Activated CD8-positive, alpha-beta memory T cell treated with anti-CD3 and anti-CD28 coated beads, Interleukin-2, amount 50 U/mL, for 4 hours (primary cell): Measurements from ENCODE around the gene WASHC2C.
"Not testable (repeated sequence)": the region's sequence is repeated elsewhere in the genome, so short reads cannot be mapped to it uniquely, and the experiment has no call there.

ENCODE experiments used
- DNase-seq: peaks from one replicate; pipeline ENCODE4 v3.0.0-alpha.2; 2020

The WASHC2C gene, protein sequence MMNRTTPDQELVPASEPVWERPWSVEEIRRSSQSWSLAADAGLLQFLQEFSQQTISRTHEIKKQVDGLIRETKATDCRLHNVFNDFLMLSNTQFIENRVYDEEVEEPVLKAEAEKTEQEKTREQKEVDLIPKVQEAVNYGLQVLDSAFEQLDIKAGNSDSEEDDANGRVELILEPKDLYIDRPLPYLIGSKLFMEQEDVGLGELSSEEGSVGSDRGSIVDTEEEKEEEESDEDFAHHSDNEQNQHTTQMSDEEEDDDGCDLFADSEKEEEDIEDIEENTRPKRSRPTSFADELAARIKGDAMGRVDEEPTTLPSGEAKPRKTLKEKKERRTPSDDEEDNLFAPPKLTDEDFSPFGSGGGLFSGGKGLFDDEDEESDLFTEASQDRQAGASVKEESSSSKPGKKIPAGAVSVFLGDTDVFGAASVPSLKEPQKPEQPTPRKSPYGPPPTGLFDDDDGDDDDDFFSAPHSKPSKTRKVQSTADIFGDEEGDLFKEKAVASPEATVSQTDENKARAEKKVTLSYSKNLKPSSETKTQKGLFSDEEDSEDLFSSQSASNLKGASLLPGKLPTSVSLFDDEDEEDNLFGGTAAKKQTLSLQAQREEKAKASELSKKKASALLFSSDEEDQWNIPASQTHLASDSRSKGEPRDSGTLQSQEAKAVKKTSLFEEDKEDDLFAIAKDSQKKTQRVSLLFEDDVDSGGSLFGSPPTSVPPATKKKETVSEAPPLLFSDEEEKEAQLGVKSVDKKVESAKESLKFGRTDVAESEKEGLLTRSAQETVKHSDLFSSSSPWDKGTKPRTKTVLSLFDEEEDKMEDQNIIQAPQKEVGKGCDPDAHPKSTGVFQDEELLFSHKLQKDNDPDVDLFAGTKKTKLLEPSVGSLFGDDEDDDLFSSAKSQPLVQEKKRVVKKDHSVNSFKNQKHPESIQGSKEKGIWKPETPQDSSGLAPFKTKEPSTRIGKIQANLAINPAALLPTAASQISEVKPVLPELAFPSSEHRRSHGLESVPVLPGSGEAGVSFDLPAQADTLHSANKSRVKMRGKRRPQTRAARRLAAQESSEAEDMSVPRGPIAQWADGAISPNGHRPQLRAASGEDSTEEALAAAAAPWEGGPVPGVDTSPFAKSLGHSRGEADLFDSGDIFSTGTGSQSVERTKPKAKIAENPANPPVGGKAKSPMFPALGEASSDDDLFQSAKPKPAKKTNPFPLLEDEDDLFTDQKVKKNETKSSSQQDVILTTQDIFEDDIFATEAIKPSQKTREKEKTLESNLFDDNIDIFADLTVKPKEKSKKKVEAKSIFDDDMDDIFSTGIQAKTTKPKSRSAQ (N-terminal part only)

DNA sequence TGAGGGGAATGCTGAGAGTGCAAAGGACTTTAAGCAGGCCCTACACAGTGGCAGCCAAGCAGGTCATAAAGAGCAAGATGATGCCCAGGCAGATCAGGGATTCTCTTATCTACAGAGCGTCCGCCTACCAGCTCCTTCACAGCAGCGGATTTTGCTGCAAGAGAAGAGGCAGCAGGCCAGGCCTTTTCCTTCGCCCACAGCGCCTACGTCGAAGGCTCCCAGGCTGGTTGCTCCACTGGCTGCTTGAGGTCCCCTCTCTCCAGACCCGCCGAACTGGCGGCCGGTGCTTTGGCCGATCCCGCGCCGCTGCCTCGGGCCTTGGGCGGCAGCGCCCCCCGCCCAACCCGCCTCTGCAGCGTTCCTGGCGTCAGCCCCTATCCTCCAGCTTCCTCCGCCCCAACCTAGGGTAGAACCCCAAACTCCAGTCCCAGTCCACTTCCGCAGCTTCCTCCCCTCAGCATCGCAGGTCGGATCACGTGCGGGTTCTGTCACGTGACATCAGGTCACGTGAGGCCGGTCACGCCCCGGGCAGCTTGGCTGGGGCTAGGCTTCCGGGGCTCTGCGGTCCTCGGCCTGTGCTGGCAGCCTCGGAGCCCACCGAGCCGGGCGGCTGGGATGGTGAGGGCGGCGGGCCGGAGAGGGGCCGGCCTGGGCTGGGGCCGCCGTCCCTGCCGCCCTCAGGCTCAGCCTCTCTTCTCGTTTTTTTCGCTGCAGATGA, at the start of gene WASHC2C:
Gene WASHC2C, plus strand, starts transcription at position 564 of the 718 bp plus-strand sequence. Its CDS starts 52 bp downstream, at position 616.
- DNase-seq = peak; percentile 96

DNA sequence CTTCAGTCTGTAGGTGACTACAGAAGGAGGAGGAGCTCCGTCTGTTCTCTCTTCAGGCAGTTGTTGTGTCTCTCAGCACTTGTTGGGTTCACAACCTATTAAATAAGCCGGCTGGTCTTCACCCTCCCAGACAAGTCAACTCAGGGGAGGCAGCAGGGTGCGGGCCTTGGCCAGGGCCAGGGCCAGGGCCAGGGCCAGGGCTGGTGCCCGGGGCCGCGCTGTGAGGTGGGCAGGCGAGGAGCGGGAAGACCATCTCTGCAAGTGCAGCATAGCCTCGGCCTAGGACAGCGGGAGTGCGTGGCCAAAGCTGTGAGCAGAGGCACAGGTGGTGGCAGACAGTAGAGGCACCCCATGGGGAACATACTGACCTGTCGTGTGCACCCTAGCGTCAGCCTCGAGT, 48.6 kb upstream of the WASHC2C start:
- not testable (repeated sequence) for DNase-seq

DNA sequence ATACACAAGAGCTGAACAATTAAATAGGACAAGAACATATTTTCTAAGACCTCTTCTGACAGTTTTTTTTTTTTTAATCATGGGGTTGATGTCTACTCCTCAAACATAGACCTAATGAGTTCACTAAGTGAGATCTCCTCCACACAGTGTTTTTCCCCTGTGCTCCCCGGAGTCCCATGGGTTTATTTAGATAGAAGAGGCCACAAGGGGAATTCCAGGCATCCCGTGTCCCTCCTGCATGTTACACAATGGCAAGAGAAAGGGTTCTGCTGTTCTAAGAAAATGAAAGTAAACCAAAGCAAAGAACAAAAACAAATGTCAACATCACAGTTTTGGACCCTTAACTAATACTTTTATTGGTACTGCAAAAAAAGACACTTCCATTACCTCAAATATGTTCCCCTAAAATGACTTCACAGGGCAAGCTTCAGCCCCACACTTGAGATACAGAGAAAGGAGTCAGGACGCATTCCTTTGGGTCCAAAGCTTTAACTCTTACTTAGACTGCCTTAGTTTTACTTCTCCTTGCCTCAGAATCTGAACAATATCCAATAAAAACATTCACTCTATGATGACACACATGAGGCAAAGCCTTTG, 16.8 kb upstream of the WASHC2C start:
- not testable (repeated sequence) for DNase-seq

DNA sequence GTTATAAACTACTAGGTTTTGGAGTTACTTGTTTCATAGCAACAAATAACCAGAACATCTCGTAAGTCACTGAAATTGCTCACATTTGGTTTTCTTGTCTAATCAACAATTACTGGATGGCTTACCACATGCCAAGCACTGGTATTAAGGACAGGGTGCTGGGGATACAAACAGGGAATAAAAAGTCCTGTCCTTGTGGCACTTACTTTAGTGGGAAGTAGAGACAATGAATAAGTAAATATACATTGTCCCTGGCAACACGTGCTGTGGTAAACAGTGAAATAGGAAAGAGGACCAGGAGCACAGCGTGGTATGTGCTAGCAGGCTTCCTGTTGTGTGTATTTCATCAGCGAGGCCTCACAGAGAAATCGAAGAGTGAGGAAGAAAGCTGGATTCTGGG, 15.8 kb upstream of the WASHC2C start:
- not testable (repeated sequence) for DNase-seq

DNA sequence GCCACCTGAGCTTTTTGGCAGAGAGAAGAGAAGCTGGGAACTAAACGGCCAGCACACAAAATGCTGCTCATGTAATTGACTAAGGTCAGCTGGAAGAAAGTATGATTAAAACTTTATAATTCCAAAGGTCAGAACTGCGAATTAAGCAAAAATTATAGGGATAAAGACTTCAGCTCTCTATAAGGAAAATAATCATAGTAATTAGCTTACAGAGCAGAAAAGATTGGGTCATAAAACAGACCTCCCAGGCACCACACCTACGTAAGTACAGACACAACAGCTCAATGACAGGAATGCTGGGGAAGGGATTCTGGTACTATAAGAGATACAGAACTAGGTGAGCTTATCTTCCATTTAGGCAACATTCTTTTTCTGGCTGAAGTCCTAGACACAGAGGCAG, 10.0 kb upstream of the WASHC2C start:
- DNase-seq = not testable (repeated sequence)

DNA sequence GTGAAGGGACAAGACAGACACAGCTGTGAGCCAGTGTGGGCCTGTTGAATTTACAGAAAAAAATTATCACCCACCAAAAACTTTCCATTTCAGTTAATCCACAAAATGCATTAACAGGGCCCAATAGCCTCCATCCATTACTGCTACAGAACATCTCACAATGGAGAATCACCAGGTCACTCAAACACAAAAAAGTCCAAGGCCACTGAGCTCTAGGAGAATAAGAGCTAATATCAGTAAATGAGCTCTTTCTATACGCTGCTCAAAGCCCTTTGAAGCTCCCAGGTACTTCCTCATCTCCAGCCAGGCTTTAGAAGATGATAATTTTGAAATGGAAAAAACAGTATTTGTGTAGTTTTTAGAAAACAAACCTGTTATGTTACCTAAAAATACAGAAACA, 9.4 kb upstream of the WASHC2C start:
- DNase-seq = not testable (repeated sequence)

DNA sequence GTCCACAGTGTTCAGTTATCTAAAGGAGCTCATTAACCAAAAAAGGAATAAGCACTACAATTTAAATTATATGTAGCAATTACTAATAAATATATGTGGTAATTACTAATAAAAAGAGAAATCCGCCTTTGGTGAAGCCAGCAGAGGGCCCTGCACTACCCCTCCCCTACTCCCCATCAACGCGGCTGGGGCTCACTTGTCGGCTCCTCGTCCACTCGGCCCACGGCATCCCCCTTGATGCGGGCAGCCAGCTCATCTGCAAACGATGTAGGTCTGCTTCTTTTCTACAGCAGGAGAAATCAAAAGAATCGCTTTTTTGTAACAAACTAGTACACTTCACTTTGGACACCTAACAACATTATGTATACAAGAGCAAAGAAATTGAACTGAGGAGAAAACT, 5.6 kb upstream of the WASHC2C start:
- not testable (repeated sequence) for DNase-seq

DNA sequence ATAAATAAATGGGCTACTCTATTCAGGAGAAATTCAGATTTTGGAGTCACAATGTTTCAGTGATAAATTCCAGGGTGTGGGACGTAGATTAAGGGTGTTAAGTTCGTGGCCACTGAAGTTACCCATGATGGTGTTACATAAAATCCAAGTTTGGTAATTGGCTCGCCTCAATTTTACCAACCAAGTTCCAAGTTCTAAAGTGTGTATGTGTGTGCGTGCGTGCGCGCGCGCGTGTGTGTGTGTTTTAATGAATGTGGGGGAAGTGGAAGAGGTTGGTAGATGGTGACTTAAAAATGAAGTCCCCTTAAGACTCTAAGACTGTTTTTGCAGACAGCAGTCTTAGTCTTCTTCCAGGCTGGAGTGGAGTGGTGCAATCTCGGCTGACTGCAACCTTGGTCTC, 3.2 kb upstream of the WASHC2C start:
- not testable (repeated sequence) for DNase-seq

DNA sequence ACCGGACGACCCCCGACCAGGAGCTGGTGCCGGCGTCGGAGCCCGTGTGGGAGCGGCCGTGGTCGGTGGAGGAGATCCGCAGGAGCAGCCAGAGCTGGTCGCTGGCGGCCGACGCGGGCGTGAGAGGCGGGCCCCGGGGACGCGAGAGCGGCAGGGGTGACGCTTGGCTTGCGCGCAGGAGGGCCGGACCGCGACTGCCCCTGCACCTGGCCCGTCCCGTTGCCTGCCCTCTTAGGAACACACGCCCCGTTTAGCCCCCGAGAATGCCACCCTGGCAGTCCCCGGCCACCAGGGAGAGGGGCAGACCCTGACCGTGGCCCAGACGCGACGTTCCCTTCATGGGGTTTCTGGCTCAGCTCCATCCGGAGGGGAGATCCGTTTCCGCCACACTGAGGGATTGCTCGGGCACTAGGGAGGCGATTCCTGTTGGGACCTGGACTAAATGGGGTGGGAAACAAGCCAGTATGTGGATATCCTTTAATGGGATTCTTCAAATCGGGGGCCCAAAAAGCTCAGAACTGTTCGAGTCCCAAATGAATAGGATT, 427 bp downstream of the WASHC2C start:
- DNase-seq = not testable (repeated sequence)

DNA sequence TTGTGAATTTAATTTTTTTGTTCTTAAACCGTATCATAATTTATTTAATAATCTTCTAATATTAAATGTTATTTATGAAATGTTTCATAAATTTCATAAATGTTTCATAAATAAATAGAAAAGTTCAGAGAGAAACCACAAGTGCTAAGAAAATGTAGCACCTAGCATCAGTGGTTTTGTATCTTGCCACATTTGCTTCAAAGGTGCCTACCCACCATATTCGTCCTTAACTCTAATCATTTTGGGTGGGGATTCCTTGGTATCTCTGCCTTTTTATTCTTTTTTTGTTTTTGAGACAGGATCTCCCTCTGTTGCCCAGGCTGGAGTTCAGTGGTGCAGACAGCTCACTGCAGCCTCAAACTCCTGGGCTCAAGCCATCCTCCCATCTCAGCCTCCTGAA, 7.4 kb downstream of the WASHC2C start:
- not testable (repeated sequence) for DNase-seq

DNA sequence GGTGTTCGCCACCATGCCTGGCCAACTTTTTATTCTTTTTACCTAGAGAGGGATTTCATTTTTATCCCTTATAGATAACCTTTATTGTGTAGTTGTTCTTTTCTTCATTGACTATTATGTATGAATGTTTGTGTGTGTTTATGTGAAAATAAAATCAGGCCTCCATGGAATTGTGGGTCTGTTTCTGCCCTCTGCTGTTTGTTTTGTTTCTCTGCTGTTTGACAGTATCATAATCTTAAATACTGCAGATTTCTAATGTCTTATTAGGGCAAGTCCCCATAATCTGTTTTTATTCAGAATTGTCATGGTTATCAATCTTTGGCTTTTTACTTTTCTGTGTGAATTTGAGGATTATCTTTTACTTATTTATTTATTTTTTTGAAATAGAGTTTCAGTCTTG, 7.8 kb downstream of the WASHC2C start:
- DNase-seq = not testable (repeated sequence)

DNA sequence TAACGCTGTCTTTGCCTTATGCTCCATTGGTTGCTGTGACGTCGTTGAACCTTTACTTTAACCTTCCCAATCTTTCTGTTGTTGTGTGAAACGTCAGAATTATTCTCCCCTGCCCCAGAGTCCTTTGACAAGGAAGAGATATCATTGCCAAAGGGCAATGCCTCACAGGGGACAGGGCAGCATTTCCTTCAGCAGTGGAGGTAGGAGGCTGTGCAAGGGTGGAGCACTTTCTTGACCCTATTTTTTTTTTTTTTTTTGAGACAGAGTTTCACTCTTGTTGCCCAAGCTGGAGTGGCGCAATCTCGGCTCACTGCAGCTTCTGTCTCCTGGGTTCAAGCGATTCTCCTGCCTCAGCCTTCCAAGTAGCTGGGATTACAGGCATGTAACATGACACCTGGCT, 14.5 kb downstream of the WASHC2C start:
- not testable (repeated sequence) for DNase-seq

DNA sequence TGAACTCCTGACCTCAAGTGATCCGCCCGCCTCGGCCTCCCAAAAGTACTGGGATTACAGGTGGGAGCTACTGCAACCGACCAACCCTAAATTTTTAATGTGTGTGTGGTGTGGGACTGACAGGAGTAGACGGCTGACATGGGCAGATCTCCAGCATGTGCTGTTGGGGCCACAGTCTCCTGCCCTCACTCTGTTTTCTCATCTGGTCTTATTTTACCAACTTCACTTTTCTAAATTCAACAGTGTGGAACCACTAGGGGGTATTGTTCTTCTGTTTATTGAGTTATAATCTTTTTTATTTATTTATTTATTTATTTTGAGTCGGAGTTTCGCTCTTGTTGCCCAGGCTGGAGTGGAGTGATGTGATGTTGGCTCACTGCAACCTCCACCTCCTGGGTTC, 14.9 kb downstream of the WASHC2C start:
- DNase-seq = not testable (repeated sequence)

DNA sequence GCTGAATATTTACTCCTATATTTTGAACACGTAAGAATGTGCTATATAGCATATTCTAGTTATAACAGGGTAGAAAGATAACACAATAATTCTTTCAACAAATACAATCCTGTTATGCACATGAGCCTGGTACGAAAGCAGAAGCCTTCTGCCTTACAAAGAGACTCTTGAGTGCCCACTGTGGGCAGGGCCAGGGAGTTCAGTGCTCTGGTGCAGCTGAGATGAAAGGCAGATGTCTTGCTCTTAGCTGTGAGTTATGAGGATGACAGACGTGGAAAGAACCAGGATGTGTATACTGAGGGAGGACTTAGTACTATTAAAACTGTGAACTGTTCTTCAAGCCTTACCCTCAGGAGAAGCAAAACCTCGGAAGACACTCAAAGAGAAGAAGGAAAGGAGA, 24.1 kb downstream of the WASHC2C start:
- not testable (repeated sequence) for DNase-seq

DNA sequence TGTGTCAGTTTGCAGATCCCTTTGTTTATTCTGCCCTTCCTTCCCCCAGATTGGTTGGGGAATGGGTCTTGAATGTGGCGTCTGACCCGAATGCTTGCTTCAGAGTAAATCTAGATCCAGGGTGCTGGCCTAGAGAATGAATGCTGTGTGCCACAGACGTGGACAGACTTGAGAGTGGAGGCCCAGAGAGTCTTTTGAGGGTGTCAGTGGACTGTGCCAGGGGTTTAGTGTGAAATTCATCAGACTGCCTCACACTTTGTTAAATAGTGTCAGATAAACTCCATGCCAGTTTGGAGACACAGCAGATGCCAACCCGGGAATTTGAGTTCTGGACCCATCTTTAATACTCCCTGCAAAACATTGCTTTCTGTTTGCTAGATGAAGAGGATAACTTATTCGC, 25.1 kb downstream of the WASHC2C start:
- DNase-seq = not testable (repeated sequence)

DNA sequence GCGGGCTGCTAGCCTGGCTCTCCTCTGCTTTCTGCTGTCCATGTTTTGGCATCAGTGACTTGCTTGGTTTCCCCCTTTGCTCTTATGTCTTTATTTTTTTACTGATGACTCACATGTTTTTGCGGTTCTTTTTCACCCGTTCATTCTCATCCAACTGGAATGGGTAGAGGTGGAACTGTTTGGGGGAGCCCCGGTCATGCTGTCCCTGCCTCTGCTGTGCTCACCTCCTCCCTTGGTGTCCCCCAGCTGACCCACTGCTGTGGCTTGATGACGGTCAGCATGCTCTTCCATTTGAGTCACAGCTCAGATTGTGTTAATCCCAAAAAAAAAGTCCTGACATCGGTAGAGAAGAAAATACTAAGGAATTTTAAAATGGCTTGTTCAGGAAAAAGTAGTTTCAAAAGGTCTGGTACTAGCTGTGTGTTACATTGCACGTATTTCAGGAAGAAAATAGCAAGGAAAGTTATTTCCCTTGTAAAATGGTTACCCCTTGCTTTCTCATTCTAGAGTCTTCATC, 27.0 kb downstream of the WASHC2C start:
- DNase-seq = not testable (repeated sequence)

DNA sequence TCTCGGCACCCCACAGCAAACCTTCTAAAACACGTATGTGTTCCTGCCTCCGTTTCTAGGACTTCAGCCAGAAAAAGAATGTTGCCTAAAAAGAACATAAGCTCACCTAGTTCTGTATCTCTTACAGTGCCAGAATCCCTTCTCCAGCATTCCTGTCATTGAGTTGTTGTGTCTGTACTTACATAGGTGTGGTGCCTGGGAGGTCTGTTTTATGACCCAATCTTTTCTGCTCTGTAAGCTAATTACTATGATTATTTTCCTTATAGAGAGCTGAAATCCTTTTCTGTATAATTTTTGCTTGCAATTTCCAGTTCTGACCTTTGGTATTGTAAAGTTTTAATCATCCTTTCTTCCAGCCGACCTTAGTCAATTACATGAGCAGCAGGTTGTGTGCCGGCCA, 28.0 kb downstream of the WASHC2C start:
- DNase-seq = not testable (repeated sequence)

DNA sequence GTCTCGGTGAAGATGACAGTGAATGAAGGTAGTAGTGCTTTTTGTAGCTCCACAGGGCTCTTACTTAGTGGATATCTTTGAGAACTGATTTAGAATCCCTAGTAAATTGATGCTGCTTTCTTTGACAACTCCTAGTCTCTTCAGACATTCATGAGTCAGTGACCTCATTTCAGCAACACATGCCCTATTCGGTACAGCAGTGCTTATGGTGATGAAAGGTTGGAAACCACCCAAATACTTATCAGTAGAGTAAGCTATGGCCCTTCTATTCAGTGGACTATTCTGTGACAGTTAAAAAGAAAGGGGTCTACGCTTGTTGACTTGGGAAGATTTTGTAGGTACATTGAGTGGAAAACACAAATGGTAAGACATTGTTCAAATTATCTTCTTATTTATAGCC, 29.0 kb downstream of the WASHC2C start:
- not testable (repeated sequence) for DNase-seq

DNA sequence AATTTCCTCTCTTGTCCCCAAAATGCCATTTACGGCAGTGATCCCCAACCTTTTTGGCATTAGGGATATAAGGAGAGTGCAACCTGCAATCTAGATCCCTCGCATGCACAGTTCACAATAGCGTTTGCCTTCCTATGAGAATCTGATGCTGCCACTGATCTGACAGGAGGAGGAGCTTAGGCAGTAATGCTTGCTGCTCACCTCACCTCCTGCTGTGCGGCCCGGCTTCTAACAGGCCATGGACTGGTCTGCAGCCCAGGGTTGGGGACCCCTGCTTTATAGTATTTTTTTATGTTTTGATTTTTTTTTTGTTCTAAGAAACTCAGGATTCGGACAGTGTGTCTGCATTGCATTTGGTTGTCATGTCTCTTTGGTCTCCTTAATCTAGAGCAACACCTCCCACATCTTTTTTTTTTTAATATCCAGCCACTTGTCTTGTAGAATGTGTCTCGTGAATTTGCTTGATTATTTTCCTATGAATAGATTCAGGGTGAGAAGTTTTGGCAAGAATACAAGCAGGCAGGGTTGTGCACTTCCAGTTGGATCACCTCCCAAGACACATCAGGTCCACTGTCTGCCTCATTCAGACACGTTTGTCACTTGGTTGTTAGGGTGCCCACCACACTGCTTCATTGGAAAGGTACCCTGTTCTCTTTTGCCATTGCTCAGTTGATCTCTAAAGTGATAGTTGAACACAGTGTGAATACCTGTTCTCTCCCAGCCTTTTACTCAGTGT, 30.8 kb downstream of the WASHC2C start:
- DNase-seq = not testable (repeated sequence)

DNA sequence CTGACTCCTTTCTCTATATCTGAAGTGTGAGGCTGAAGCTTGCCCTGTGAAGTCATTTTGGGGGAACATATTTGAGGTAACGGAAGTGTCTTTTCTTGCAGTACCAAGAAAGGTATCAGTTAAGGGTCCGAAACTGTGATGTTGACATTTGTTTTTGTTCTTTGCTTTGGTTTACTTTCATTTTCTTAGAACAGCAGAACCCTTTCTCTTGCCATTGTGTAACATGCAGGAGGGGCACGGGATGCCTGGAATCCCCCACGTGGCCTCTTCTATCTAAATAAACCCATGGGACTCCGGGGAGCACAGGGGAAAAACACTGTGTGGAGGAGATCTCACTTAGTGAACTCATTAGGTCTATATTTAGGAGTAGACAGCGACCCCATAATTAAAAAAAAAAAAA, 34.6 kb downstream of the WASHC2C start:
- not testable (repeated sequence) for DNase-seq
